Measurements from ENCODE around the gene MAP4.

The MAP4 gene

GRCh38 chr3:47901280-47901833 is 114.9 kb downstream of the MAP4 start:
- peaks cover 0 to 16% of the 10 kb centered on the region in 2 donors for H3K4me1 ChIP-seq (ENCODE audit: control insufficient read depth in 1 of 2, insufficient read depth in 2 of 2, low read length in 2 of 2)
- H3K9ac ChIP-seq (ENCODE audit: low read depth in 1 of 2, low read length in 2 of 2), result no peak overlapping the region
- no peak overlapping the region for H3K27ac ChIP-seq (ENCODE audit: low read depth, low read length)
- H3K4me3 ChIP-seq (ENCODE audit: low read depth in 1 of 2, low read length in 2 of 2), result no peak overlapping the region
- peaks cover 0 to 8% of the 10 kb centered on the region in 2 donors for H3K36me3 ChIP-seq (ENCODE audit: control insufficient read depth in 1 of 2, insufficient read depth in 2 of 2, low read length in 2 of 2)
- no peaks in the 10 kb centered on the region for H3K9me3 ChIP-seq (ENCODE audit: control insufficient read depth in 1 of 2, low read length in 2 of 2)
- no peaks in the 10 kb centered on the region for H3K27me3 ChIP-seq (ENCODE audit: control insufficient read depth in 1 of 2, insufficient read depth in 2 of 2, low read length in 2 of 2)

- Histone ChIP-seq H3K36me3 (ENCODE audit: control insufficient read depth in 1 of 2, insufficient read depth in 2 of 2, low read length in 2 of 2) (peaks cover 0 to 8% of the 10 kb centered on the region in 2 donors), H3K27me3 (ENCODE audit: control insufficient read depth in 1 of 2, insufficient read depth in 2 of 2, low read length in 2 of 2) (no peaks in the 10 kb centered on the region), H3K9ac (ENCODE audit: low read depth in 1 of 2, low read length in 2 of 2) (no peak overlapping the region), H3K27ac (ENCODE audit: low read depth, low read length) (no peak overlapping the region), H3K4me3 (ENCODE audit: low read depth in 1 of 2, low read length in 2 of 2) (no peak overlapping the region), H3K4me1 (ENCODE audit: control insufficient read depth in 1 of 2, insufficient read depth in 2 of 2, low read length in 2 of 2) (peaks cover 0 to 16% of the 10 kb centered on the region in 2 donors), H3K9me3 (ENCODE audit: control insufficient read depth in 1 of 2, low read length in 2 of 2) (no peaks in the 10 kb centered on the region)
Observed at GRCh38 chr3:47899495-47900108, 116.6 kb downstream of the MAP4 start.

- no peaks in the 10 kb centered on the region for H3K27me3 ChIP-seq (ENCODE audit: control insufficient read depth in 1 of 2, insufficient read depth in 2 of 2, low read length in 2 of 2)
- no peak overlapping the region for H3K27ac ChIP-seq (ENCODE audit: low read depth, low read length)
- H3K36me3 ChIP-seq (ENCODE audit: control insufficient read depth in 1 of 2, insufficient read depth in 2 of 2, low read length in 2 of 2), result peaks cover 0 to 10% of the 10 kb centered on the region in 2 donors
Observed at GRCh38 chr3:47897954-47898353, 118.3 kb downstream of the MAP4 start.

GRCh38 chr3:47896736-47897135 is 119.5 kb downstream of the MAP4 start:
- H3K4me1 ChIP-seq (ENCODE audit: control insufficient read depth in 1 of 2, insufficient read depth in 2 of 2, low read length in 2 of 2), result peaks cover 0 to 10% of the 10 kb centered on the region in 2 donors
- H3K4me3 ChIP-seq (ENCODE audit: low read depth in 1 of 2, low read length in 2 of 2), result no peak overlapping the region
- H3K9ac ChIP-seq (ENCODE audit: low read depth in 1 of 2, low read length in 2 of 2), result no peak overlapping the region
- no peak overlapping the region for H3K27ac ChIP-seq (ENCODE audit: low read depth, low read length)
- no peaks in the 10 kb centered on the region for H3K9me3 ChIP-seq (ENCODE audit: control insufficient read depth in 1 of 2, low read length in 2 of 2)
- peaks cover 5 to 16% of the 10 kb centered on the region in 2 donors for H3K36me3 ChIP-seq (ENCODE audit: control insufficient read depth in 1 of 2, insufficient read depth in 2 of 2, low read length in 2 of 2)
- no peaks in the 10 kb centered on the region for H3K27me3 ChIP-seq (ENCODE audit: control insufficient read depth in 1 of 2, insufficient read depth in 2 of 2, low read length in 2 of 2)

More at GRCh38 chr3:47897954-47898353, 118.3 kb downstream of the MAP4 start:
- no peak overlapping the region for H3K9ac ChIP-seq (ENCODE audit: low read depth in 1 of 2, low read length in 2 of 2)
- H3K4me1 ChIP-seq (ENCODE audit: control insufficient read depth in 1 of 2, insufficient read depth in 2 of 2, low read length in 2 of 2), result peaks cover 0 to 15% of the 10 kb centered on the region in 2 donors
- H3K9me3 ChIP-seq (ENCODE audit: control insufficient read depth in 1 of 2, low read length in 2 of 2), result no peaks in the 10 kb centered on the region
- no peak overlapping the region for H3K4me3 ChIP-seq (ENCODE audit: low read depth in 1 of 2, low read length in 2 of 2)

- Histone ChIP-seq H3K4me1 (ENCODE audit: control insufficient read depth in 1 of 2, insufficient read depth in 2 of 2, low read length in 2 of 2) (peaks cover 4 to 9% of the 10 kb centered on the region in 2 donors), H3K36me3 (ENCODE audit: control insufficient read depth in 1 of 2, insufficient read depth in 2 of 2, low read length in 2 of 2) (peaks cover 17 to 26% of the 10 kb centered on the region in 2 donors), H3K27me3 (ENCODE audit: control insufficient read depth in 1 of 2, insufficient read depth in 2 of 2, low read length in 2 of 2) (no peaks in the 10 kb centered on the region), H3K4me3 (ENCODE audit: low read depth in 1 of 2, low read length in 2 of 2) (no peak overlapping the region), H3K27ac (ENCODE audit: low read depth, low read length) (no peak overlapping the region), H3K9ac (ENCODE audit: low read depth in 1 of 2, low read length in 2 of 2) (no peak overlapping the region), H3K9me3 (ENCODE audit: control insufficient read depth in 1 of 2, low read length in 2 of 2) (no peaks in the 10 kb centered on the region)
Observed at GRCh38 chr3:47895241-47895640, 121.0 kb downstream of the MAP4 start.

GRCh38 chr3:47892286-47893040 is 123.8 kb downstream of the MAP4 start:
- no peaks in the 10 kb centered on the region for H3K27me3 ChIP-seq (ENCODE audit: control insufficient read depth in 1 of 2, insufficient read depth in 2 of 2, low read length in 2 of 2)
- H3K4me1 ChIP-seq (ENCODE audit: control insufficient read depth in 1 of 2, insufficient read depth in 2 of 2, low read length in 2 of 2), result peaks cover 0 to 4% of the 10 kb centered on the region in 2 donors
- H3K9ac ChIP-seq (ENCODE audit: low read depth in 1 of 2, low read length in 2 of 2), result no peak overlapping the region
- H3K9me3 ChIP-seq (ENCODE audit: control insufficient read depth in 1 of 2, low read length in 2 of 2), result no peaks in the 10 kb centered on the region
- H3K36me3 ChIP-seq (ENCODE audit: control insufficient read depth in 1 of 2, insufficient read depth in 2 of 2, low read length in 2 of 2), result peaks cover 17 to 33% of the 10 kb centered on the region in 2 donors
- H3K4me3 ChIP-seq (ENCODE audit: low read depth in 1 of 2, low read length in 2 of 2), result no peak overlapping the region
- no peak overlapping the region for H3K27ac ChIP-seq (ENCODE audit: low read depth, low read length)

- Histone ChIP-seq H3K9ac (ENCODE audit: low read depth in 1 of 2, low read length in 2 of 2) (no peak overlapping the region), H3K27ac (ENCODE audit: low read depth, low read length) (no peak overlapping the region), H3K4me1 (ENCODE audit: control insufficient read depth in 1 of 2, insufficient read depth in 2 of 2, low read length in 2 of 2) (peaks cover 0 to 4% of the 10 kb centered on the region in 2 donors), H3K36me3 (ENCODE audit: control insufficient read depth in 1 of 2, insufficient read depth in 2 of 2, low read length in 2 of 2) (peaks cover 17 to 29% of the 10 kb centered on the region in 2 donors), H3K9me3 (ENCODE audit: control insufficient read depth in 1 of 2, low read length in 2 of 2) (no peaks in the 10 kb centered on the region), H3K27me3 (ENCODE audit: control insufficient read depth in 1 of 2, insufficient read depth in 2 of 2, low read length in 2 of 2) (no peaks in the 10 kb centered on the region), H3K4me3 (ENCODE audit: low read depth in 1 of 2, low read length in 2 of 2) (no peak overlapping the region)
Observed at GRCh38 chr3:47891613-47892005, 124.6 kb downstream of the MAP4 start.

GRCh38 chr3:47890828-47891612 is 125.2 kb downstream of the MAP4 start:
- H3K36me3 ChIP-seq (ENCODE audit: control insufficient read depth in 1 of 2, insufficient read depth in 2 of 2, low read length in 2 of 2), result peaks cover 17 to 29% of the 10 kb centered on the region in 2 donors

GRCh38 chr3:47890126-47890827 is 125.9 kb downstream of the MAP4 start:
- no peaks in the 10 kb centered on the region for H3K27me3 ChIP-seq (ENCODE audit: control insufficient read depth in 1 of 2, insufficient read depth in 2 of 2, low read length in 2 of 2)
- no peaks in the 10 kb centered on the region for H3K9me3 ChIP-seq (ENCODE audit: control insufficient read depth in 1 of 2, low read length in 2 of 2)
- no peak overlapping the region for H3K27ac ChIP-seq (ENCODE audit: low read depth, low read length)
- peaks cover 0 to 4% of the 10 kb centered on the region in 2 donors for H3K4me1 ChIP-seq (ENCODE audit: control insufficient read depth in 1 of 2, insufficient read depth in 2 of 2, low read length in 2 of 2)
- peaks cover 17 to 29% of the 10 kb centered on the region in 2 donors for H3K36me3 ChIP-seq (ENCODE audit: control insufficient read depth in 1 of 2, insufficient read depth in 2 of 2, low read length in 2 of 2)
- no peak overlapping the region for H3K9ac ChIP-seq (ENCODE audit: low read depth in 1 of 2, low read length in 2 of 2)
- no peak overlapping the region for H3K4me3 ChIP-seq (ENCODE audit: low read depth in 1 of 2, low read length in 2 of 2)

More at GRCh38 chr3:47890828-47891612, 125.2 kb downstream of the MAP4 start:
- H3K27me3 ChIP-seq (ENCODE audit: control insufficient read depth in 1 of 2, insufficient read depth in 2 of 2, low read length in 2 of 2), result no peaks in the 10 kb centered on the region
- no peak overlapping the region for H3K4me3 ChIP-seq (ENCODE audit: low read depth in 1 of 2, low read length in 2 of 2)
- H3K4me1 ChIP-seq (ENCODE audit: control insufficient read depth in 1 of 2, insufficient read depth in 2 of 2, low read length in 2 of 2), result peaks cover 0 to 4% of the 10 kb centered on the region in 2 donors
- no peak overlapping the region for H3K9ac ChIP-seq (ENCODE audit: low read depth in 1 of 2, low read length in 2 of 2)
- no peaks in the 10 kb centered on the region for H3K9me3 ChIP-seq (ENCODE audit: control insufficient read depth in 1 of 2, low read length in 2 of 2)
- H3K27ac ChIP-seq (ENCODE audit: low read depth, low read length), result no peak overlapping the region

Measured in duodenal mucosa (tissue), 2 donors.